ENCODE results near the gene FRY. TPM values are rescaled to one million over a fixed set of nuclear protein-coding genes. Genes with fewer than 3 reads are reported as not detected.

FRY gene
- total RNA-seq, 1 donor from 2014 or later: 5.4 TPM

DNA sequence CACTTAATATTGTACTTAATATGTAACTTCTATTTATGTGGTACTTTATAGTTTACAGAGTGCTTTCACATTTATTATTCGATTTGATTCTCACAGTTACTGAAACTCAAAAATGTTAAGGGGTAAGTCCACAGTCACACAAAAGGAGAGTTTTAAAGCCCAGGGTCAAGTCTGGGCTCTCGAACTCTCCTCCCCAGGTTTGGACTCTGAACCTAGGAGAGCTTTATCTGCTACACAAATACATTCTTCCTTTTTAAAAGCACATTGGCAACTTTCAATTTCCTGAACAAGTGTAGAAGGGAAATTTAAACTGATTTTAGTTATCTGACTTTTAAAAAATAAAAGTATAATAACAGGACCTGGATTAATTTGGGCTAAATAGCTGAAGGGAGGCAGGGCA is 144.4 kb downstream of the FRY start:
- Mint-ChIP-seq H3K9me3 (peaks cover 5% of the 10 kb centered on the region), H3K4me1 (no peaks in the 10 kb centered on the region), H3K27me3 (ENCODE audit: low read depth) (no peaks in the 10 kb centered on the region), H3K4me3 (no peak overlapping the region), H3K36me3 (ENCODE audit: low read depth) (peaks cover 4% of the 10 kb centered on the region), H3K27ac (ENCODE audit: unreplicated experiment) (no peak overlapping the region)
- TF ChIP-seq, protein P1, sequence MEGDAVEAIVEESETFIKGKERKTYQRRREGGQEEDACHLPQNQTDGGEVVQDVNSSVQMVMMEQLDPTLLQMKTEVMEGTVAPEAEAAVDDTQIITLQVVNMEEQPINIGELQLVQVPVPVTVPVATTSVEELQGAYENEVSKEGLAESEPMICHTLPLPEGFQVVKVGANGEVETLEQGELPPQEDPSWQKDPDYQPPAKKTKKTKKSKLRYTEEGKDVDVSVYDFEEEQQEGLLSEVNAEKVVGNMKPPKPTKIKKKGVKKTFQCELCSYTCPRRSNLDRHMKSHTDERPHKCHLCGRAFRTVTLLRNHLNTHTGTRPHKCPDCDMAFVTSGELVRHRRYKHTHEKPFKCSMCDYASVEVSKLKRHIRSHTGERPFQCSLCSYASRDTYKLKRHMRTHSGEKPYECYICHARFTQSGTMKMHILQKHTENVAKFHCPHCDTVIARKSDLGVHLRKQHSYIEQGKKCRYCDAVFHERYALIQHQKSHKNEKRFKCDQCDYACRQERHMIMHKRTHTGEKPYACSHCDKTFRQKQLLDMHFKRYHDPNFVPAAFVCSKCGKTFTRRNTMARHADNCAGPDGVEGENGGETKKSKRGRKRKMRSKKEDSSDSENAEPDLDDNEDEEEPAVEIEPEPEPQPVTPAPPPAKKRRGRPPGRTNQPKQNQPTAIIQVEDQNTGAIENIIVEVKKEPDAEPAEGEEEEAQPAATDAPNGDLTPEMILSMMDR (conservative IDR thresholded peaks at IDR 0.05): no peak
- DNase-seq (ENCODE audit: low read depth, low spot score): no peak

DNA sequence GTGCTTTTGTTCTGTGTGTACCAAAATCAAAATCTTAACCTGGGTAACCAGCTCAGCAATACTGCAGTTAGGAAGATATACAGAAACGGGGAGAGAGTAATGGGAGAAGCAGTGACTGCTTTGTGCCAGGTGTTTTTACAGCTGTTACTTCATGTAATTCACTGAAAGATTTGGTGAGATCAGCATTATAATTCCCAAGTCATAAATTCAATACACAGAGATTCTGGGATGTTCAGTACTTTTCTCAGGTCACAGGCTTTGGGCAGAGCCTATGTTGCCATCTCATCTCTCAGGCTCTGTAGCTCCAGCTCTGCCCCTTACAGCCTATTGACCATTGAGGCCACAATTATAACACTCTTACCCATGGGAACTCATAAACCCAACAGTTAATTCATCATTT is 145.1 kb downstream of the FRY start:
- no peaks in the 10 kb centered on the region for H3K27me3 Mint-ChIP-seq (ENCODE audit: low read depth)
- H3K4me1 Mint-ChIP-seq: no peaks in the 10 kb centered on the region
- no peak overlapping the region for H3K27ac Mint-ChIP-seq (ENCODE audit: unreplicated experiment)

DNA sequence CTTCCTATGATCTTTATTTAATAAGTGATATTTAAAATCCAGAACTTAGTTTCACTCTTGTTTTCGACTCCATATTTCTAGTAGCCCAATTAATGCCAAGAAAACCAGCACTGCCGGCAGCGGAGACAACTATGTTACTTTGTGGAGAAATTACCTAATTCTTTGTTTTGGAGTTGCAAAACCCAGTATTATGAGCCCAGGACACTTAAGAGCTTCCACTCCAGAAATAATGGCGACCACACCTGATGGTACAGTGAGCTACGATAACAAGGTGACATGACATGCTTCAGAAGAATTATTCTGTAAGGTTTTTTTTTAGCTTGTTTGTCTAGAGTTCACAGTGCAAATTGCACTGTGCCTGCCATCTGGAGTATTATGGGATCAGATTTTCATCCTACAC is 147.2 kb downstream of the FRY start:
- Mint-ChIP-seq H3K27ac (ENCODE audit: unreplicated experiment) (no peak overlapping the region), H3K4me1 (no peaks in the 10 kb centered on the region), H3K27me3 (ENCODE audit: low read depth) (no peaks in the 10 kb centered on the region), H3K4me3 (no peak overlapping the region), H3K9me3 (no peaks in the 10 kb centered on the region), H3K36me3 (ENCODE audit: low read depth) (no peaks in the 10 kb centered on the region)
- no peak for DNase-seq (ENCODE audit: low read depth, low spot score)
- TF ChIP-seq, protein P1 (conservative IDR thresholded peaks at IDR 0.05): no peak

More for the DNA sequence above, 145.1 kb downstream of the FRY start:
- H3K36me3 Mint-ChIP-seq (ENCODE audit: low read depth): peaks cover 4% of the 10 kb centered on the region
- TF ChIP-seq, protein P1 (conservative IDR thresholded peaks at IDR 0.05): no peak
- peaks cover 4% of the 10 kb centered on the region for H3K9me3 Mint-ChIP-seq
- DNase-seq (ENCODE audit: low read depth, low spot score): no peak
- H3K4me3 Mint-ChIP-seq: no peak overlapping the region

DNA sequence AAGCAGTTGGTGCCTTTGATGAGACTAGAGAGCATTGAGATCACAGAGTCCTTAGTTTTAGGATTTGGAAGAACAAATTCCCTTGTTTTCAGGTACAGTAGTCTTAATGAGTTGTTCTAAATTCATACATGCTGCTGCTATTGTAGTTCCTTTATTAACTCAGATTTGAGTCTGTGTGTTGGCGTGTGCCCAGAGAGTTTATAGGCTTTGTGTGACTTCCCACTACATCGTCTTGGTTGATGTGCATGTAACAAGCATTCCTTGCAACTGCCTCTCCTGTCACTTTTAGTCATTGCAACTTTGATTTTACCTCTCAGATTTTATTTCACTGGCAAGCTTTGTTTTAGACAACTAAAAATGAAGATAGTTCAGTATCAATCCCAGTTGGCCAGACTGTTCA is 148.1 kb downstream of the FRY start:
- no peak overlapping the region for H3K27ac Mint-ChIP-seq (ENCODE audit: unreplicated experiment)
- TF ChIP-seq, protein P1 (conservative IDR thresholded peaks at IDR 0.05): no peak
- H3K9me3 Mint-ChIP-seq: no peaks in the 10 kb centered on the region
- DNase-seq (ENCODE audit: low read depth, low spot score): no peak
- H3K36me3 Mint-ChIP-seq (ENCODE audit: low read depth): no peaks in the 10 kb centered on the region
- no peaks in the 10 kb centered on the region for H3K4me1 Mint-ChIP-seq
- no peaks in the 10 kb centered on the region for H3K27me3 Mint-ChIP-seq (ENCODE audit: low read depth)
- no peak overlapping the region for H3K4me3 Mint-ChIP-seq

DNA sequence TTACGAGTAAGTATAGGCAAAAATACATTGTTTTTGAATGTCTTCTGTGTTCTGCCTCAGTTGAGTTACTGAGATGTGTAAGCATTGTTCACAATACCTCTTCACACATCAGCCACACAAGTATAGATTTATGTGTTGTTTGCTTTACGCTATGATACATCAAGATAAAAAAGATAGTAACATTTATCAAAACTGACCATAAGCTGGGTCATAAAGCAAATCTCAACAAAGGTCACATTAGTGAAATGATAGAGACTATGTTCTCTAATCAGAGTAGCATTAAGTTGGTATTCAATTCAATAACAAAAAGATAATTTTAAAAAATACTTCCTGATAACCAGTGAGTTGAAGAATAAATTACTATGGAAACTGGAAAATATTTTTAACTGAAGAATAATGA is 156.1 kb downstream of the FRY start:
- no peak overlapping the region for H3K4me3 Mint-ChIP-seq
- TF ChIP-seq, protein P1 (conservative IDR thresholded peaks at IDR 0.05): no peak

More for the DNA sequence above, 156.1 kb downstream of the FRY start:
- H3K36me3 Mint-ChIP-seq (ENCODE audit: low read depth): no peaks in the 10 kb centered on the region
- no peak overlapping the region for H3K27ac Mint-ChIP-seq (ENCODE audit: unreplicated experiment)
- no peaks in the 10 kb centered on the region for H3K27me3 Mint-ChIP-seq (ENCODE audit: low read depth)
- H3K4me1 Mint-ChIP-seq: no peaks in the 10 kb centered on the region
- H3K9me3 Mint-ChIP-seq: no peaks in the 10 kb centered on the region
- no peak for DNase-seq (ENCODE audit: low read depth, low spot score)

Measured in neural crest cell (in vitro differentiated cells).